Kidney tubule cell (primary cell): ENCODE data around the gene OR4P4.

Experiments used
- DNase-seq: peaks from one replicate; pipeline ENCODE4 v3.0.0-alpha.2; 2018; ENCODE audit warnings: low spot score

The OR4P4 gene

DNA sequence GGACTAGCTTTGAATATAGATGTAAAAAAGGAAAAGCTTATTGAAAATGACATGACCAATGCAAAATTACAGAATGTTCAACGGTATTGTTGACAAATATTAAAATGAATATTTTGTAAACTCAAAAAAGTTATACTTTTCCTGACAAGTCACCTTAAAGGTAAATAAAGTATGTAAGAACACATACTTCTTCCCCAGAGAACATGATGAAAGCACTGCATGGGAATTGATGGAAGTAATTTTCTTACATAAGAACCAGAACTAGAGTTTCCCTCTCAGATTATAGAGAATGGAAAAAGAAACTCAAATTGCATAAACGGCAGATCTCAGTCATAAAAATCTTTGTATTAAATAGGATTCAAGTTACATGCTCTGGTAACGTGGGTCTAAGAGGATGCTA, at the start of gene OR4P4:
Gene OR4P4 (plus strand): TSS at position 301 of the 400 bp plus-strand sequence.
- DNase-seq = no peak

DNA sequence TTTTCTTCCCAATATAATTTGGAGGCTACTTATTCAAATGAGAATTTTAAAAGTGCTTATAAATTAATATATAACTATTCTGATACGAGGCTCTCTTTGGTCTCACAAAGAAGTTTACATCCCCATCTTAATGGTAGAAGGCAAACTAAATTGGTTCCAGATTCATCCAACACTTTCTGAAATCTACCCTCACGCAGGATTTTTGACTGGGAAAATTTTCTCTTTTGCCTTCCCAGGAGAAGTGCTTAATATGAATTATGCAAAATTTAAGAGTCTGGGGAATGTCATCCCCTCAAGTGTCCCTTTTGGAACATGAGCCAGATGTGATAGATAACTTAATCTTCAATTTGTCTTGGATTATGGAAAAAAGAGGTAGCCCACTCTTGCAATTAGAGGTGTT, 27.4 kb upstream of the OR4P4 start, which contains the start of gene OR4C11:
Gene OR4C11 (minus strand): TSS at position 101 of the 400 bp plus-strand sequence. CDS start 3,272 bp downstream, outside the sequence.
- DNase-seq = no peak

DNA sequence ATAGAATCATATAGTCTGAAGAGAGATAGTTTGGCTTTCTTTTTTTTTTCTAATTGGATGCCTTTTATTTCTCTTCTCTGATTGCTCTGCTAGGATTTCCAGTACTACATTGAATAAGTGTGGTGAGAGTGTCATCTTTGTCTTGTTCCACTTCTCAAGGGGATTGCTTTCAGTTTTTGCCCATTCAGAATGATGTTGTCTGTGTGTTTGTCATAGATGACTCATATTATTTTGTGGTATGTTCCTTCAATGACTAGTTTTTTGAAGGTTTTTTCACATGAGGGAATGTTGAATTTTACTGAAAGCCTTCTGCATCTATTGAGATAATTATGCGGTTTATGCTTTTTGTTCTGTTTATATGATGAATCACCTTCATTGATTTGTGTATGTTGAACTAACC, 10.4 kb upstream of the OR4P4 start:
- DNase-seq = no peak

DNA sequence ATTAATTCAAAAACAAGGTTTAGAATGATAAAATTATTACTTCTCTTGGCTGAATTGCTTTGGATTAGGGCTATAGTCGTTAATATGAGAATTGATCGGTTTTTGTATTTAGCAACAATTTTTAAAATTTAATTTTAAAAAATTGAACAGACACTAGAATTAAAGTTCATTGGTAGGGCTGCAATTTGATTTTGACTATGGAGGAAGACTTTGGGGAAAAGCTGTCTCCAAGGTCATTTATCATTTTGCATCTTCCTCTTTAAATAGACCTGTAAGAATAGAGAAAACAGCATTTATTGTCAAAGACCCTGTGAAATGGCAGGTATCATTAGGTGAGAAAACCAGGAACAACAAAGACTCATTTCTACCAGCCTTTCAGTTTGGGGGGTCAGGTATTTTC, 13.1 kb downstream of the OR4P4 start, which contains the start of gene OR4S2:
Gene OR4S2 (plus strand): TSS at position 301 of the 400 bp plus-strand sequence. CDS start 2,577 bp downstream, outside the sequence.
- no peak for DNase-seq

DNA sequence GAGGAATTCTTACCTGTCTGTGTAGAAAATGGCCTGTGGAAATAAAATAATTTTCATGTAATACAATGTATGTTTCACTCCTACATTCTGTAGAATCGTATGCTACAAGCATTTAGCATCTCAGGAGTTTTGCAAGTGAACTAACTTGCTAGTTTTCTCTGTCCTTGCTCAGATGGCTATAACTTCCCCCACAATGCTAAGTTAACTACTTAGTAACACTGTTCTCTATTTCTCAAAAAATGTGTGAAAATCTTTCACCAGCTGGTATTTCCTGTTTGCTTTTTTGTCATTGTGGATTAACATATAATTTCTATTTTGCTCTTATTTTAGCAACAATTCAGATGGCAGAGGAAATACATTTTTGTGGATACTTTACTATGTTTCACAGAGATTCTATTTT, 17.6 kb downstream of the OR4P4 start:
- DNase-seq = no peak

DNA sequence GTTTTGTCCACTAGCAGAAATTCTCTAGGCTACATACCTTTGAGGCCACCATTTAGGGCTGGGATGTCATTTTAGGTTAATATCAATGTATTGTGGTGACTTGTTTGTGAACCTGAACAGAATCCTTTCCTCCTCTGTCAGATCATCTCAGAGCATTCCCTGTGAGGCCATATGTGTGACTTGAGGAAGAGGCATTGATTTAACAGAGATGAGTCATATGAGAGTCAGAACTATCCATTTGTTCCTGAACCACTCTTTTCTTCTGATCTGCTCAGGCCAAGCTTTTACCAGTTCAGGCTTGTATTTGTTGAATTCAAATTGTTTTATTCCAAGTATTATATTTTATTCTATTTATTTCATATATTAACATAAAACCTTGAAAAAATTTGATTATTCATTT, 20.2 kb downstream of the OR4P4 start:
- no peak for DNase-seq

DNA sequence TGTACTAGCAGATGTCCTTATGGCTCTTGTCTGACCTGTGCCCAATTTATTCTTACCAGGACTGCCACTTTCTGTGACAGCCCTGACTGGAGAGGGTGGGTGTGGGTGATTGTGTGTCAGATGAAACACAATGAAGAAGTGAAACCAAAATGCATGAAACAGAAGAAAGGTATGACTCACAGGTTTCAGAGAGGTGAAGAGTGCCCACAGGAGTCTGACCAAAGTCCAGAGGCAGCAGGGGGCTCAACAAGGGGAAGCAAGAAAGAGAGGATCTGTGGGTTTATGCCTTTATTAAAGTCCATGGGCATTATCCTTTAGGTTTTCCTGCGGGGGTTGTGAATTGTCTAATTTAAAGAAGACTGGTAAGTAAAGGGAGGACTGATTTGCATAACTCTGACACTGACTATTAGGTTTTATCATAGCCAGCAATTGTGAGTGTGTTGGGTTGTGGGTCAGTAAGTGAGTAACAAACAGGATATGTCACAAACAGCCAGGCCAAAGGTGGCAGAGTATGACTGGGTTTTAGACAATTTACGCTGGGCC, 23.2 kb downstream of the OR4P4 start:
- peak; percentile 1 for DNase-seq

DNA sequence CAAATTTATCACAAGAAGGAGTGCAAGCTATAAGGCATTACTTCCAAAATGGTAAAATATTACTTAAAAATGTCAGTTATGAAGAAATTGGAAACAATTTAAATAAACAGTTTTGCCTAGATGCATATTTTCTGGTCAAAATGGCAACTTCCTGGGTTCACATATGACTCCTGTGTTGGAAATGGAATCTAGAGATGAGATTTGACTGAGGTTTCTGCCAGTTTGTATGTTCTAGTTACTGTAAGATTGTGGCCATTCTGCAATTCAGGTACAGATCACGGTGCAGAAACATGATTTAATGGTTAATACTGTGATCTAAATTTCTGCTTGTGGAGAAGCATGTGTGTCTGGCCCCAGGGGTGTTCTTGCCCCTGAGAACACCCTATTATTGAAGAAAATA, 23.7 kb downstream of the OR4P4 start:
- no peak for DNase-seq

DNA sequence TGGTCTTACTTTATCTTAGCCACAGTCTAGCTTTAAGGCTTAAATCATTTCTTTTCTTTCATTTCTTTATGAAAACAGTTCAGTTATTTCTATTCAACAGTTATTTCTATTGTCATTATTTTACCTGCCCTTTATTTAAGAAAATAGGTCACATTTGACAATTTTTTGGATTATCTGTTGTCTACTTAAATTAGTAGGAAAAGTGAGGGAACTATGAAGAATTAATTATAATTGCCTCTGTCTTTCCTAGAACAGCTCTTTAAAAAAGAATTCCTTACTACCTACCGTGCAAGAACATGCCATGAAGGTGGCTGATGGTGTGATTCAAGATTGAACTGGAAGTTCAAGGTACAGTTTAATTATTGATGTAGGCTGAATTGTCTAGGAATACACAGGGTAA, 27.0 kb downstream of the OR4P4 start, which contains the start of gene OR4C6:
Gene OR4C6 (plus strand): TSS at position 301 of the 400 bp plus-strand sequence. CDS start 2,966 bp downstream, outside the sequence.
- no peak for DNase-seq

DNA sequence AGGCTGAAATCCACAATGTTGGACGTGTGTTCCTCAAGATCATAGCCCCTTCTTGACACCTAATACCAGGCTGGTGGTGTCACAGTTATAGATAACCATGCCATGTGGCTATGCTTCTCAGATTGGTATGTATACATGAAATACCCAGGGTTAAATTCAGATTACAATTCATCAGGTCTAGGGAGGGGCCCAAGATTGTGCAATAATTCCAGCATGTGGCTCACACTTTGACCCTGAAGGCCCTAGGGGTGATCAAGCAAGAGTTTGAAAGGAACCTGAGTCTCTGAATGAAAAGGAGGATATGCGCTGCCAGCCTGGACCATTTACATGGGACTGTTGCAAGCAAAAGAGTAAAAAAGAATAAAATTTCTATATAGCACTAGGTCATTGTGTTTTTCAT, 34.5 kb downstream of the OR4P4 start:
- DNase-seq = no peak

DNA sequence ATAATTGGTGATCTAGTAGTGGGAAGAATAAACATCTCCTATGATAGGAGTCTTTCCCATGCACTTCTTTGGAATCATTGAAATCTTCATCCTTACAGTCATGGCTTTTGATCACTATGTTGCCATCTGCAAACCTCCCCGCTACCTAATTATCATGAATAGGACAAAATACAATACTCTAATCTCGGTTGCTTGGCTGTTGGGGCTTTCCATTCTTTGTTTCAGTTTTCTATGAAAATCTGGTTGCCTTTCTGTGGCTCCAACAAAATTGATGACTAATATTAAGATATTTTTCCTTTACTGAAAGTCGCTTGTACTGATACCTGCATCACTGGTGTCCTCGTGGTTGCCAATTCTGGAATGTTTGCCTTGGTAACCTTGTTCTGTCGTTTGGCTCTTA, 38.9 kb downstream of the OR4P4 start:
- no peak for DNase-seq
